Measurements from ENCODE around the gene KRT86.
"Not testable (repeated sequence)": the region's sequence is repeated elsewhere in the genome, so short reads cannot be mapped to it uniquely, and the experiment has no call there.

The KRT86 gene

DNA sequence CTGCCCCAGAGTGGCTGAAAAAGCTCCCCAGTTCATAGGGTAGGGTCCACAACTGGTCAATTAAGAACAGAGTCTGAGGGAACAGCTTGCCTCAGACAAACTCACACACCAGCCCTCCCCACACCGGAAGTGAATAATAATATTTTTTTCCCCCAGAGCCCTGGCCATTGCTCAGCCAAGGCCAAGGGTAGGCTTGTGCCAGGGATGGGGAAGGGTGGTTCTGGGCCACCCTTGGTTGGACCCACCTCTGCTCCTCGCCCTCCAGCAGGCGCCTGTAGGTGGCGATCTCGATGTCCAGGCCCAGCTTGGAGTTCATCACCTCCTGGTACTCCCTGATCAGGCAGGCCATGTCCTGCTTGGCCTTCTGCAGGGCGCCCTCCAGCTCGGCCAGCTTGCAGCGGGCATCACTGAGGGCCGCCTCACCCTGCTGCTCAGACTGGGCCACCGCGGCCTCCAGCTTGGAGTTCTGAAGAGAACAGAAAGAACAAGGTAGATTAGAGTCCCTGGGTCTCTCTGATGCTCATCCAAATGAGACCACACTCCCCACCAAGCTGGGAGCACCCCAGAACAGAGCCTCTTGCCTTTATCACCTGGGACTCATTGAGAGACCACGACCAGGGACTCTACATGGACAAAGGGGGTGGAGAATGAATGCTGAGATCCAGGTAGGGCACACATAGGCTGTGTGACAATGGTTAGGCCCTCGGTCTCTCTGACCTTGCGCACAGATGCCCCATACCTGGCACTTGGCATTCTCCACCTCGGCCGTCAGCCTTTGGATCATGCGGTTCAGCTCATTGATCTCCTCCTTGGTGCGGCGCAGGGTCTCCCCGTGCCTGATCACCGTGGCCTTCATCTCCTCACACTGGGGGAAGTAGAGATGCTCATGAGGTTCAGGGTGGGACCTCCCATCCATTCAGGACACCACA lies 12.7 kb downstream of the KRT86 start:
- not testable (repeated sequence) for DNase-seq (ENCODE audit: insufficient read length, low spot score); FAIRE-seq

DNA sequence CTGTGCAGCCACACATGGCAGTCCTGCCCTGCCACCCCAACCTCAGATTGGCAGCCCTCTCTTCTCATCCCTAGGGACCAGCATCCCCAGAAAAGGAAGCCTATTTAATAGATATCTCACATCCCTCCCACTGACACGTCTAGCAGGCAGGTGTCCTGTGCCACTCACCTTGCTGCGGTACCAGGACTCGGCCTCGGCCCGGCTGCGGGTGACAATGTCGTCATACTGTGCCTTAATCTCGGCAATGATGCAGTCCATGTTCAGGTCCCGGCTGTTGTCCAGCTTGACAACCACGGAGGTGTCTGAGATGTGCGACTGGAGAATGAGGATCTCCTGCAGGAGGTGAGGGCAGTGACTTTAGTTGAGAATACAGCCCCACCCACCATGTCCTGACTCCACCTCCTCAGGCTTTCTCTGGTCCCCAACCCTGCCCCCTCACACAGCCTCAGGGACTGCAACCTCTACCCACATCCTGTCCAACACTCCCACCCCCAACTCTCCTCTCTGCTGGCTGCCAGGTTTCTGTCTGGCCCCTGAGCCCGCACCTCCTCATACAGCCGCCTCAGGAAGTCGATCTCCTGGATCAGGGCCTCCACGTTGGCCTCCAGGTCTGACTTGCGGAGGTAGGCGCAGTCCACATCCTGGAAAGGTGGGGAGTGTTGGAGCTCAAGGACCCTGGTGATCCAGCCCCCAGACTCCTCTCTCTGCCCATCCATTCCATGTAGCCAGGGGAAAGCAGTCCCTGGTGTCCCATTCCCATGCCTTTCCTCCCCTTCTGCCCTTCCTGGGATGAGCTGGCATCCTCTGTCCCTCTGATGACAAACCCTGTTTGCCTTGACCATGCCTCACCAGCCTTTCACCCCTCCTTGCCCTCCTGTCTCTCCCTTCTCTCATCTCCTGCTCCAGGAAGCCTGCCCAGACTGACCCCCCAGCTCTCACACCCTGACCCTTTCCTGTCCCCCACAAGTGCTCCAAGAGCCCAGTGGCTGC lies 13.7 kb downstream of the KRT86 start:
- not testable (repeated sequence) for DNase-seq (ENCODE audit: insufficient read length, low spot score)
- peak; percentile 76 for FAIRE-seq

DNA sequence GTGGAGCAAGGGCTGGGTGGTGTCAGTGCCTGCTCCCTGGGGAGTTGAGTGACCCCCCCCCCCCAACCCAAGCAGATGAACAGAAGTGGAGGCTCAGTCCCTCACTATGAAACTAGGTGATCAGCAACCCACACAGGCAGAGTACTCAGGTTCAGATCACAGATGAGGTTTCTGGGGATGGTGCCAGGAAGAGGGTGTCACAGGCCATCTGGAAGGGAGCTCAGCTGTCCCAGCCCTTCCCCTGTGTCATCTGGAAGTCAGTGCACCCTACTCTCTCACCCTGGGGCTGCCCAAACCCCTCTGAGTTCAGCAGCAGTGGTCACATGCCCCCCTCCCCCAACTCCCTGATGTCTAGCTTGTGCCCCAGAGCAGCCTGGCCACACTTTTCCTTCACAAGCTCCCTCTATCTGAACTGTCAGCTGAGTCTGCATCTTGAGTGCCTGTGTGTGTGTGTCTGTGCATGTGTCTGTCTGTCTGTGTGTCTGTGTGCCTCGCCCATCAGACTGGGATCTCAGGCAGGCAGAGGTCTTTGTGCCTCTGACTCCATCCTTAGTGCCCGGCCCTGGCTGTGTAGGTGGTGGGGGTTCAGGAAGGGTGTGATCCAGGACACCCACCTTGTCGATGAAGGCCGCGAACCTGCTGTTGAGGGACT lies 16.2 kb downstream of the KRT86 start:
- DNase-seq (ENCODE audit: insufficient read length, low spot score), result not testable (repeated sequence)
- peak; percentile 45 for FAIRE-seq

DNA sequence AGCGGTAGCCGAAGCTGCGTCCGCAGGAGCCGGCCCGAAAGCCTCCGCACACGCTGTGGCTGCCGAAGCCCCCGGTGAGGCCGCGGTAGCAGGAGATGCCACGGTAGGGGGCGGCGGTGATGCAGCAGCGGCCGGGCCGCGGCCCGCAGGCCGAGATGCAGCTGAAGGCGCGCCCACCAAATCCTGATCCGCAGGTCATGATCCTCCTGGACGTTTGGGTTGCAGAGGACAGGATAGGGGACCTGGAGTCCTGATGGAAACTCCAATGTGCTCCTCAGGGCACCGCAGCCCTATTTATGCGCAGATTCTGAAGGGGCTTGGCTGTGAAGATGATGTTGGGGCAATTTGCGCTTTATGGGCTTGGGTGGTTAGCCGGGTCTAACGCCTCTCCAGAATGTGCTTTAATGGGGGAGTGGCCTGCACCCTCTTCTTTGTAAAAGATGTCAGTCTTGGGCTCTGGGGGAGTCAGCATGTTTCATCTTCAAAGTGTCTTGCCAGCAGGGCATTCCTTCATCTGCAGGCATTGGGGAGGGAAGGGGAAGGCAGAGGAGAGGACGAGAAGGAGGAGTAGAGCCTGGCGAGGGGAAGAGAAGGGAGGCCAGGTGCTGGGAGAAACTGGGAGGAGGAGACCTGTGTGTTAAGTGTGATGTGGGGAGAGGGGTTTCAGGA lies 17.0 kb downstream of the KRT86 start, which contains the start of gene KRT81:
Gene KRT81 (minus strand): TSS at position 268 of the 669 bp plus-strand sequence. CDS start 69 bp downstream, at position 199.
- no peak for DNase-seq (ENCODE audit: insufficient read length, low spot score)
- FAIRE-seq, result no peak

DNA sequence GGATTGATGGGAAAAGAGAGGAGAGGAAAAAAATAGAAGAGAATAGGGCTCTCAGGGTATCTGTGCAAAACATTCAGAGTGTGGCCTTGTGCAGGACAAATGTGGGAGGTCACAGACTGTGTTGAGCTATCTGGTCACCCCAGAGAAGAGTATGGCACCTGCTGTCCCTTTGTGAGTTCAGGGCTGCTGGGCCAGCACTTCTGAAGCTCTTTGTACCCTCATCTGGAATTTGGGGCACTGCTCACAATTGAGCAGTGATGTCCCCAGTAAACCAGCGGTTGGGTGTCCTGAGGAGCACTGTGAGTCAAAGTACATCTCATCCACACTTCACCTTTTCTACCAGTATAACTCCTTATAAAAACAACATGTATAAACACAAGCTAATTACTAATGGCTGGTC lies 19.5 kb downstream of the KRT86 start:
- DNase-seq (ENCODE audit: insufficient read length, low spot score), result no peak
- no peak for FAIRE-seq

DNA sequence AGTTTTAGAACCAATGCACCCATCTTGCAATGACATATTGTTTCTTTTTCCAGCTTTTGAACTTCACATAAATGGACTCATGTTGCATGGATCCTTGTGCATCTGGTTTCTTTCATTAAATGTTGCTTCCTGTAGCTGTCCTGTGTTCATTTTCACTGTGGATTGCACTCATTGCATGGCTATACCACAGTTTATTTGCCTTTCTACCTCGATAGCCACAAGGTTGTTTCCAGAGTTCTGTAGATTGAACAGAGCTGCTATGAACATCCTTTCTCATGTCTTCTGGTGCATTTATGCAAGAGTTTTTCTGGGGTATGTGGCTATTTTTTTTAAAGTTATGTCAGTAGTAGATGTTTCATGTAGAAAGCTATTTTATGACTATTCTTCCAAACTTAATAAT lies 20.4 kb downstream of the KRT86 start:
- FAIRE-seq (no peak), DNase-seq (ENCODE audit: insufficient read length, low spot score) (no peak)

DNA sequence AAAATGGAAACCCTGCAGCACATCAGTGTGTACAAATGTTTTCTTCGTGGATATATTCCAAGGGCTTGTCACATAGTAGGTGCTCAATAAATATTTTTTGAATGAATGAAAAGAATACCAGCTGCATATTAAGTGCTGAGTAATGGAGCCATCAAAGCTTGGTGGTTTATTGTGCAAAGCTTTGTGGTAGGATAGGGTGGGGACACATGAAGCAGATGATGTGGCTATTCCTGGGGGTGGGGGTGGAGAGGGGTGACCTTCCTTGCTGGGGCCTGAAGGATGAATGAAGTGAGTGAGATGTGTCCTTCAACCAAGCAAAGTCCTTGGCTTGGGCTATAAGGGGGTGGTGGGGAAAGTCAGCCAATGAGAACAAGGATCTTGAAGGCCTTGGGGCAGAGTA lies 21.2 kb downstream of the KRT86 start:
- DNase-seq (ENCODE audit: insufficient read length, low spot score), result no peak
- FAIRE-seq, result no peak

DNA sequence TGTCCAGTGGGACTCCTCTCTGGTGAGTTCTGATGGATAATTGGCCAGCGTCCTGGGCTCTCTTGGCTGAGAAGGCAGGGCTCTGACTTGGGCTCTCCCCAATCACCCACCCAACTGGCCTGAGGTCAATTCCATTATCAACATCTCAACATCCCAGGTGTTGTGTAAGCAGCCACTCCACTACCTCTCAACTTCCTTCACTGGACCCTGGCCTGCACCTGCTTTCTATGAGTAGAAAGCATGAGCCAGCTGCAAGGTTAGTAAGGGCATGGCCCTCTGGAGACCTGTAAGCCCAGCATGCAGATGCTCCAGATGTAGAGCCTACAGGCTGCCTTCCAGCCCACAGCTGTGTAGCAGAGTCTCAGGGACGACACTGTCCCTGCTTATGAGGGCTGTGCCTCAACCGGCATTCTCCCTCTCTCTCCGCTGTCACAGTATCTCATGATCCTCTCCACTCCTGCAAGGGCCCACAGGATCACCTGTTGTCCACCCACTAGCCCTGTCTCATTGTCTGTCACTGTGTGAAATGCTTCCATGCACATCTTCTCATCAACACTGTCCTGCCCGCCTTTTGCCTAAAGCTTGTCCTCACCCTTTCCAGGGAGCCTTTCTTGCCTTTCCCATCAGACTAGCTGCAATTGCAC lies 22.2 kb downstream of the KRT86 start:
- no peak for FAIRE-seq
- no peak for DNase-seq (ENCODE audit: insufficient read length, low spot score)

DNA sequence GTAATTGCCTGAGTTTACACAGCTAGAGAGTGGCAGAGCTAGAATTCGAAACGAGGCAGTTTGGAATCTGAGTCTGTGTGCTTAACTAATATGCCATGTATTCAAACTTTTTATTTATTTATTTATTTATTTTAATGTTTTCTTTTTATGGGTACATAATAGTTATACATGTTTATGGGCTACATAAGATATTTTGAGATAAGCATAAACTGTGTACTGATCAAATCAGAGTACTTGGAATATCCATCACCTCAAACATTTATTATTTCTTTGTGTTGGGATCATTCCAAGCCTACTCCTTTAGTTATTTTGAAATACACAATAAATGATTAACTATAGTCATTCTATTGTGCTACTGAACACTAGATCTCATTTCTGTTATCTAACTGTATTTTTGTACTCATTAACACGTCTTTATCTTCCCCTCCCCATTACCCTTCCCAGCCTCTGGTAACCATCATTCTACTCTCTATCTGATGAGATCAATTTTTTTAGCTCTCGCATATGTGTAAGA lies 24.3 kb downstream of the KRT86 start:
- FAIRE-seq, result no peak

DNA sequence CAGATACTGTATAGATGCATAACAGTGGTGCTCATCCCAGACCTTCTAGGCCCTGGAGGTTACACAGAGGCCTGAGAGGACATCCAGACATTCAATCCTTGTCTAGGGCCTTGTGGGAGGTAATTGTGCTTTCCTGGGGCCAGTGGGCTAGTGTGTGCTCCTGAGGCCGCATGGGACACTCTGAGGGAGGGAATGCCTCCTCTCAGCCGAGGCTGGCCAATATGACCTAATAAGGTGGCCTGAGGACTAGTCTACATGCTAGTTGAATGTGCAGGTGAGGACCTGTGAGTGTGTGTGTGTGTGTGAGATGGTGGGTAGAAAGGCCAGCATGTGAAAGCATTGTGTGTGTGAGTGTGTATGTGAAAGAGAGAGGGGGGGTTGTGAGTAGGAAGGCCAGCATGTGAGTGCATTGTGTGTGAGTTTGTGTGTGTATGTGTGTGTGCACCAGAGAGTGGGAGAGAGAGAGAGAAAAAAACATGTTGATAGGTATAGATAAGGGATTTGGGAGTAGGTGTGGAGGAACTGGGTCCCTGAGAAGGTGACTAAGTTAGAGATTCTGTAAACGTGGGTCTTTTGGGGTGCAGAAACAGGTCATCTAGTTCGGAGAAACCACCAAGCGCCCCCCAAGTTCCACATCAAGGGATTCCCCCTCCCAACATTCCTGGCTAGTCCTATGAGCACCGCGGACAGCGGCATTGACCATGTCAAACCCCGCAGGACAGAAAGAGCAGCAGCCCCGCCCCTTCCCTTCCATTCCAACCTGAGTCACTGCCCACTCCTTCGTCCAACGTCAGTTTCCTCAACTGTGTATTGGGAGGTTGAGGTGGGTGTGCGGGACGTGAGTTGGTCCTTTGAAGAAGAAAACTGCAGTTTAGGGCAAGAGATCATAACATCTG lies 26.6 kb downstream of the KRT86 start:
- FAIRE-seq, result no peak
- no peak for DNase-seq (ENCODE audit: insufficient read length, low spot score)

More for the DNA sequence above, 24.3 kb downstream of the KRT86 start:
- no peak for DNase-seq (ENCODE audit: insufficient read length, low spot score)

DNA sequence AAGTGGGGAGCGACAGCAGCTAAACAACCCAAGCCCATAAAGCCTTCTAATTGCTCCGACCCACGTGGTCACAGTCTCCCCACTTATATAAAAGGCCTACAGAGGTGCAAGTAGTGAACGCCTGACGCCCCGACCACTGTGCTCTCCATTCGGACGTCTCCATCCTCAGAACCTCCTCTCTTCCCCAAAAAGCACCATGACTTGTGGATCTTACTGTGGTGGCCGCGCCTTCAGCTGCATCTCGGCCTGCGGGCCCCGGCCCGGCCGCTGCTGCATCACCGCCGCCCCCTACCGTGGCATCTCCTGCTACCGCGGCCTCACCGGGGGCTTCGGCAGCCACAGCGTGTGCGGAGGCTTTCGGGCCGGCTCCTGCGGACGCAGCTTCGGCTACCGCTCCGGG lies 27.3 kb downstream of the KRT86 start:
- not testable (repeated sequence) for FAIRE-seq

DNA sequence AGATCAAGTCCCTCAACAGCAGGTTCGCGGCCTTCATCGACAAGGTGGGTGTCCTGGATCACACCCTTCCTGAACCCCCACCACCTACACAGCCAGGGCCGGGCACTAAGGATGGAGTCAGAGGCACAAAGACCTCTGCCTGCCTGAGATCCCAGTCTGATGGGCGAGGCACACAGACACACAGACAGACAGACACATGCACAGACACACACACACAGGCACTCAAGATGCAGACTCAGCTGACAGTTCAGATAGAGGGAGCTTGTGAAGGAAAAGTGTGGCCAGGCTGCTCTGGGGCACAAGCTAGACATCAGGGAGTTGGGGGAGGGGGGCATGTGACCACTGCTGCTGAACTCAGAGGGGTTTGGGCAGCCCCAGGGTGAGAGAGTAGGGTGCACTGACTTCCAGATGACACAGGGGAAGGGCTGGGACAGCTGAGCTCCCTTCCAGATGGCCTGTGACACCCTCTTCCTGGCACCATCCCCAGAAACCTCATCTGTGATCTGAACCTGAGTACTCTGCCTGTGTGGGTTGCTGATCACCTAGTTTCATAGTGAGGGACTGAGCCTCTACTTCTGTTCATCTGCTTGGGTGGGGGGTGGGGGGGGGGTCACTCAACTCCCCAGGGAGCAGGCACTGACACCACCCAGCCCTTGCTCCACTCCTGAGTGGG lies 27.9 kb downstream of the KRT86 start:
- DNase-seq (ENCODE audit: insufficient read length, low spot score); FAIRE-seq: not testable (repeated sequence)

More for the DNA sequence above, 27.3 kb downstream of the KRT86 start:
- DNase-seq (ENCODE audit: insufficient read length, low spot score), result not testable (repeated sequence)

DNA sequence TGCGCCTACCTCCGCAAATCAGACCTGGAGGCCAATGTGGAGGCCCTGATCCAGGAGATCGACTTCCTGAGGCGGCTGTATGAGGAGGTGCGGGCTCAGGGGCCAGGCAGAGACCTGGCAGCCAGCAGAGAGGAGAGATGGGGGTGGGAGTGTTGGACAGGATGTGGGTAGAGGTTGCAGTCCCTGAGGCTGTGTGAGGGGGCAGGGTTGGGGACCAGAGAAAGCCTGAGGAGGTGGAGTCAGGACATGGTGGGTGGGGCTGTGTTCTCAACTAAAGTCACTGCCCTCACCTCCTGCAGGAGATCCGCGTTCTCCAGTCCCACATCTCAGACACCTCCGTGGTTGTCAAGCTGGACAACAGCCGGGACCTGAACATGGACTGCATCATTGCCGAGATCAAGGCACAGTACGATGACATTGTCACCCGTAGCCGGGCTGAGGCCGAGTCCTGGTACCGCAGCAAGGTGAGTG lies 30.5 kb downstream of the KRT86 start:
- not testable (repeated sequence) for DNase-seq (ENCODE audit: insufficient read length, low spot score)
- FAIRE-seq, result peak; percentile 88

DNA sequence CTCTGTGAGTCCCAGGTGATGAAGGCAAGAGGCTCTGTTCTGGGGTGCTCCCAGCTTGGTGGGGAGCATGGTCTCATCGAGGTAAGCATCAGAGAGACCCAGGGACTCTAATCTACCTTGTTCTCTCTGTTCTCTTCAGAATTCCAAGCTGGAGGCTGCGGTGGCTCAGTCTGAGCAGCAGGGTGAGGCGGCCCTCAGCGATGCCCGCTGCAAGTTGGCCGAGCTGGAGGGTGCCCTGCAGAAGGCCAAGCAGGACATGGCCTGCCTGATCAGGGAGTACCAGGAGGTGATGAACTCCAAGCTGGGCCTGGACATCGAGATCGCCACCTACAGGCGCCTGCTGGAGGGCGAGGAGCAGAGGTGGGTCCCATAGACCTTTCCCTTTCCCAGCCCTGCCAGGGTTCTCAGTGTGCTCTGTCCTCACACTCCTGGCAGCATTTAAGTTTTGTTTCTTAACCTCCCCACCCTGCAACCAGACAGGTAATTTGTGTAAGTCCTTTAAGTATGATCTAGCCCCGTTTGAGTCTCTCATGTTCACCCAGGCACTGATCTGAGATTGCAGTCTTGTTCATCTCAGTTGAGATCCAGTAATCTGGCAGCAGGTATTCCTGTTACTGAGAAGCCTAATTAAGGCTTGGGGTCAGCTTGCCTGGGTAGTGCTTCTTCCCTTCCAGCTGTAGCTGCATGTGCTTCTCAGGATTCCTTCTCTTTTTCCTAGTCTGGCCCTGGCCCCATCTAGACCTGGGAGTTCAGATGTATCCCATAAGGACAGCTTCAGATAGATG lies 31.7 kb downstream of the KRT86 start:
- FAIRE-seq (no peak), DNase-seq (ENCODE audit: insufficient read length, low spot score) (no peak)

DNA sequence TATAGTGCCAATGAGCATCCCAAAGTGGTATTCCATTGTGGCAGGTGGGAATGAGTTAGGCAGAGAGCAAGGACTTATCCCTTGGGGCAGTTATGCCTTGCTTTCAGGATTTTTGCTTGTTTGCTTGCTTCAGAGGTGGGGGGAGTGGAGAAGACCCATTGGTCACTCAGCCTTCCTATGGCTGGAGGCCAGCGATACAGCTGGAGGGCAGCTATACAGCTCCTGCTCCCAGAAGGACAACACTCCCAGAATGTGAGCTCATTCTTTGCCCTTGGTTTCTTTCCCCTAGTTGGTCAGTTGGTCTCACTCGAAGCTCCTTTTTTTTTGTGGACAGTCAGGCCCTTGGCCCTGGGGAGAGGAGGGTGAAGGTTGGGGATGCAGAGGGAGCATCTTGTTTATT lies 32.3 kb downstream of the KRT86 start:
- FAIRE-seq (no peak), DNase-seq (ENCODE audit: insufficient read length, low spot score) (no peak)

DNA sequence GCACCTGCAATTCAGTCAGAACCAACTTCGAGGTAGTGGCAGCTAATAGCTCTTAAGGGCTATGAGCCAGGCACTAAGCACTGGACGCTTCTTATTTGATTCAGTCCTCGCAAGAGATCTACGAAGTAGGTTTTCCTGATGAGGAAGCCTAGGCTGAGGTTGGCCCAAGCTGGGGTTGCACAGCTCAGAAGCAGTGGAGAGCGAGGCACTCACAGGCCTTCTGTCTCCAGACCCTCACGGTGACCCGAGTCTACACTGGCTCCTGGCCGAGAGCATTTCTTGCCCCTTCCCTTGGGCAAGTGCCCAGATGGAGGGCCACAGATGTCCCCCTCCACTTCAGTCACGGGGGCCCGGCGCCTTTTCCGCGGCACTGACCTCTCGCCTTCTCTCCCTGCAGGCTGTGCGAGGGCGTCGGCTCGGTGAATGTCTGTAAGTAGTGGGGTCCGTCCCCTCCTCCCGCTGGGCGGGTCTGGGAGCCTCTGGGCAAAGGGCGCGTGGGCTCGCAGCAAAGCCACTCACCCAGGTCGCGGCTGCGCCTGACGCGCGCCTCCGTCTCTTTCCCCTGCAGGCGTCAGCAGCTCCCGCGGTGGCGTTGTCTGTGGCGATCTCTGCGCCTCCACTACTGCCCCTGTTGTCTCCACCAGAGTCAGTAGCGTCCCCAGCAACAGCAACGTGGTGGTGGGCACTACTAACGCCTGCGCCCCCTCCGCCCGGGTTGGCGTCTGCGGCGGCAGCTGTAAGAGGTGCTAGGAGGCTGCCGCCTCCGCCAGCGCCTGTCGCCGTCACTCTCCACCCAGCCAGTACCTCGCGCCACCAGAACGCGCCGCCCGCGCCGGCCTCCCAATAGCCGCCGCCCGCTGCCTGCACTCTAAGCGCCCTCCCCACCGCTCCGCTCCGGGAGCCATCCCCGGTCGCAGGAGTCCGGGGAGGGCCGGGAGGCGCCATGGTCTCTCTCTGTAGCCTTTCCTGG lies 33.7 kb downstream of the KRT86 start:
- FAIRE-seq (no peak), DNase-seq (ENCODE audit: insufficient read length, low spot score) (no peak)

Measured in GM19239 (cell line).